ENCODE measurements around the gene RAB3IL1.

Gene RAB3IL1

GRCh38 chr11:61869708-61870451 lies 47.5 kb downstream of the RAB3IL1 start:
- DNase-seq (ENCODE audit: extremely low read depth in 1 of 2, low read depth in 1 of 2): no peak

GRCh38 chr11:61869429-61869707 lies 48.0 kb downstream of the RAB3IL1 start:
- no peak for DNase-seq (ENCODE audit: extremely low read depth in 1 of 2, low read depth in 1 of 2)

DNA sequence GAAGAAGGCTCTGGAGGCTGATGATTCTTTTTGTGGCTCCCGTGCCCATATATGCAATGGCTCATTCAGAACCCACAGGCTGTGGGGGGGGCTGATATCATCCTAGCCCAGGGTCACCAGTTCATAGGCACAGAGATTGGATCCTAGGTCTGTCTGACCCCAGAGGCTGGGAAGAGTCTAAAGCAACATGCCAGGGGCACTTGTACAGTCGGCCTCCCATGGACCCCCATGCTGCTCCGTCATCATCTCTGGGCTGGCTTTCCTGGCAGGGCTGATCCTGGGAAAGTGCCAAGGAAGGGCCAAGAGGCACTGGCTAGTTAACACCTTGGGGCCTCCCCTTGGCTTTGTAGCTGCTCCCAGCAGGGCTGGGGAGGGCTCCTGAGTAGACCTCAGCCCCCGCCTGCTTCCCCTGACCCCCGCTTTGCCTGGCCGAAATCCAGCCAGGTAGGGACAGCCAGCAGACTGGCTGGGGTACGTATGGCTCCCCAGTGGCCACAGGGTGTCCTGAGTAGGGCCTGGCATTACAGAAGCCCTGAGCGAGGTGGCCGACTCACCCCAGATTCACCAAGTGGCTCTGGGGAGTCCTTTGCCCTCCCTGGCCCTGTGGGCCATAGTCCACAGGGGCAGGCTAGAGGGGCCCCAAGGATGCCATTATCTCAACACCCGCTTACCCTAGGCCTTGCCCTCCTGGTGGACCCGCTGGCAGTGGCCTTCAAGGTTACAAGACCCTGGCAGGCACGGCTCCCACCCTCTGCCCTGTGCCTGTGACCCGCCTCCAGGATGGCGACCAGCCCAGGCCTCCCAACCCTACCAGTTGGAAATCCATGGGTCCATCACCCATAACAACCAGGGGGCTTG lies 48.6 kb downstream of the RAB3IL1 start:
- DNase-seq (ENCODE audit: extremely low read depth in 1 of 2, low read depth in 1 of 2): no peak

GRCh38 chr11:61866958-61867343 lies 50.4 kb downstream of the RAB3IL1 start:
- no peak for DNase-seq (ENCODE audit: extremely low read depth in 1 of 2, low read depth in 1 of 2)

GRCh38 chr11:61866231-61866957 lies 51.0 kb downstream of the RAB3IL1 start:
- no peak for DNase-seq (ENCODE audit: extremely low read depth in 1 of 2, low read depth in 1 of 2)

- no peak for DNase-seq (ENCODE audit: extremely low read depth in 1 of 2, low read depth in 1 of 2)
Measured at GRCh38 chr11:61864814-61865775, 52.3 kb downstream of the RAB3IL1 start.

- no peak for DNase-seq (ENCODE audit: extremely low read depth in 1 of 2, low read depth in 1 of 2)
Measured at GRCh38 chr11:61863548-61864081, 53.8 kb downstream of the RAB3IL1 start.

GRCh38 chr11:61862714-61863547 lies 54.4 kb downstream of the RAB3IL1 start:
- no peak for DNase-seq (ENCODE audit: extremely low read depth in 1 of 2, low read depth in 1 of 2)

DNA sequence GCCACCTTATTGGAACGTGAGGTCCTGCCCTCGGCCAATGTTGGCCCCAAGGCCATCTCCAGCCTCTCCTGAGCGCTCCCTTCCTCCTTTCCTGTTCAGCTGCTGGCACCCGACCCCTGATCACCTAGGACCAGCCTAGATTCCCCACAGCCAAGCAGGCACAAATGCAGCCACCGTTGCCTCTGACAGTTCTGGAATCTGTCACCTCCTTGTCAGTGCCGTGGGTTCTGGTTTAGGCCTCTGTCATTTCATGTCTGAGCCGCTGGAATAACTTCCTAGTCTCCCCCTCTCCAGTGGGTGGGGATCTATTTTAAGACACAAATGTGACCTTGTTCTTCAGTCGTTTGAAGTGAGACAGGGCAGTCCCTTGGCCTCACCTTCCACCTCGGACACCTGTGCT lies 55.7 kb downstream of the RAB3IL1 start:
- DNase-seq (ENCODE audit: extremely low read depth in 1 of 2, low read depth in 1 of 2): no peak

GRCh38 chr11:61860054-61860903 lies 57.1 kb downstream of the RAB3IL1 start:
- no peak for DNase-seq (ENCODE audit: extremely low read depth in 1 of 2, low read depth in 1 of 2)

- no peak for DNase-seq (ENCODE audit: extremely low read depth in 1 of 2, low read depth in 1 of 2)
Measured at GRCh38 chr11:61855939-61856680, 61.3 kb downstream of the RAB3IL1 start.

DNA sequence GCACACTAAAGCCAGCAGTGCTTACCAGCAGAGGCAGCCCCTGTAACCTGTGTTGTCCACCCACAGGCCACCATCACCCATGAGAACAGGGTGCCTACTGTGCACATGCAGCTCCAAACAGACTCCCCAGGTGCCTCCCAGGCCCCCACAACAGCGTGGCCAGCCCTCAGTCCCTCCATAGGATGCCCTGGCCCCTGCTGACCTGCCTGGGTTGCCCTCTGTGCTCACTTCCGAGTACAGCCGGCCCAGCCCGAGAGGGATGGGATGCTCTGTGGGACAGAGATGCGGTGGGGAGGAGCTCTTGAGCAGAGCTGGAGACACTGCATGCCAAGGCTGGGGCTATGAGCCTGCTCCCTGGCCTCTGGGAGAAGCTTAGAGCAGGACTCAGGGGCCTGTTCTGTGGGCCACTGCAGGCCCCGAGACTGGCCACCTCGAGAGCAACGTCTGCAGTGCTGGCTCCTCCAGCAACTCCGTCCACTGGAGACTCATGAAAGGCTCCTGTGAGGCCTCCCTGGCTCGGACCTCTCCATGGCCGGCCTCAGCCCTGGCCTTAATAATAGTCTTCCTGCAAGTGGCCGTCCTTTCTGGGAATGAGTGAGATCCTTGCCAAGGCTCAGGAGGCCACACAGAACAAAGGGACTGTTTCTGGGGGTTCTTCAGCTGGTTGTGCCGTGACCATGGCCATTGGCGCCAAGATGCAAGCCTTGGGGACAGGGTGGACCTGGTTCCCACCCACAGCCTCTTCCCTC lies 62.2 kb downstream of the RAB3IL1 start:
- no peak for DNase-seq (ENCODE audit: extremely low read depth in 1 of 2, low read depth in 1 of 2)

DNA sequence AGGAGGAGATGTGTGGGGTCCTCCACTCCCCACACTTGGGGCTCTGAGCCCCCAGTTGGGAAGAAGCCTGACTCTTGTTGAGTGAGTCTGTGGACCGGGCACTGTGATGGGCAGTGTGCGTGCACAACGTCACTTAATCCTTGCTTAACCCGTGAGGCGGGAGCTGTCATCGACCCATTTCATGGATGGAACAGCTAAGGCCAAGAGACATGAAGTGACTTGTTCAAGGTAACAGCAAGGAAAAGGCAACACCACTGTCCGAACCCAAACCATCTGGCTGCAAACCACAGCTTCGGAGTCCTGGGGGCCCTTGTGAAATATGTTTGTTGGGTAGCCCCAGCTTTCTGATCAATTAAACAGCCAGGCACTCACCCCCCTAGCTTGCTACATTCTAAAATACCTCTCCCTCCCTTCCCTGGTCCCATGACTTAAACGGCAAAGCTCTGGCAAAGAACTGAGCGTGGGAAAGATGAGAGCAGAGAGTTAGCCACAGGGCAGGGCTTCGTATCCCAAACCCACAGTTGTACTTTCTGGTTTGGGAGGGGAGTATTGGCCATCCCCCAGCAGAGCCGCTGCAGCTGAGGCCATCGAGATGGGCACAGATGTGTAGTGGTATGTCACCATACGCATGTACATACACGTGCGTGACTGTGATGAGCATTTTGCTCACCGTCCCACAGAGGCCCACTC lies 63.0 kb downstream of the RAB3IL1 start:
- no peak for DNase-seq (ENCODE audit: extremely low read depth in 1 of 2, low read depth in 1 of 2)

GRCh38 chr11:61853698-61854169 lies 63.6 kb downstream of the RAB3IL1 start:
- DNase-seq (ENCODE audit: extremely low read depth in 1 of 2, low read depth in 1 of 2): no peak

DNA sequence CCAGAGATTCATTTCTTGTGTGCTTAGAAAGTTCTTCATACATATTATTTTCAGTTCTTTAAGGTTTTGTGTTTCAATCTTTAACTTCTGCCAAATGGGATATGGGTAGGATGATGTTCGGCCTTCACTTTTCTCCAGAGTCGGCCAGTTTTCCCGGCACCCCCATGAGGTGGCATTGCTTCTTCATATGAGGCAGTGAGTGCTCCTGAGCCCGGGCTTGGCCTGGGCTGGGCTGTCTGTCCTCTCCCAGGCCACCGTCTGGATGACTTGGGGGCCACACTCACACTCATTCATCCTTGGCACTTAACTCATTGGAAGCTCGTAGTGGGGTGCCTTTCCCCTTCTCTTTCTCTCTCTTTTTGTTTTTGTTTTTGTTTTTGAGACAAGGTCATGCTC lies 65.5 kb downstream of the RAB3IL1 start:
- DNase-seq (ENCODE audit: extremely low read depth in 1 of 2, low read depth in 1 of 2): no peak

DNA sequence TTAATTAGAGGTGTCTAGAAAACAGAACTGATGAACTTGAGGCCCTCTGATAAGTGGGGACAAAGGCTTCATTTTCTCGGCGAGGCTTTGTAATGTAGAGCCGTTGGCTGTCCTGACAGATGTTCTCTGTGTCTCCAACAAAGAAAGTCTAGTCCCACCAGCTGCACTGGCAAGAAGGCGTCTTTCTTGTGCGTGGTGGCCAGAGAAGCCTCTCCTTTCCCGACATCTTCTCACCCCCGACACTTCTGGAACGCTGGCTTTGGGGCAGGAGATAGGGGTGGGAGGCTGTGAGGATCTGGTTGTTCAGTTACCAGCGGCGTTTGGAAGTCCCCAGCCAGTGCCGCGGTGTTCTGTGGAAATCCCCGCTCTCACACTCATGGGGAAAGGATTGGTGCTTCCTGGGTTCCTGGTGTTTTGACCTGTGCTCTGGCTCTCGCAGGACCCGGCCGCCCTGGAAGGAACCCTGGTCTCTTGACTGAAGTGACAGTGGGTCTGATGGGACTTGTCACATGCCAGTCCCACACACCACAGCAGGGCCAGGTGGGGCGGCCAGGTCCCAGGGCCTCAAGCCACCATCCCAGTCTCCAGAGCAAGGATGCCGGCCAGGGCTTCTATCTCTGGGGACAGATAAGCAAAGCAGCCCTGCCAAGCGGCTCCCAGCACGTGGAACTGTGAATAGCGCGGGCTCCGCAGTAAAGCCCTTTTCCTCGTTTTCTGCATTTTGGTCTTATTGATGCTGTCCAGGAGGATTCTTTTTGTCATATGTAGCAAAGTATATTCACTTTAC lies 66.1 kb downstream of the RAB3IL1 start:
- DNase-seq (ENCODE audit: extremely low read depth in 1 of 2, low read depth in 1 of 2): no peak

Measured in activated CD8-positive, alpha-beta memory T cell treated with anti-CD3 and anti-CD28 coated beads for 1 hour (primary cell).